ENCODE measurements around the gene KRT15. TPM values are rescaled to one million over a fixed set of nuclear protein-coding genes. Genes with fewer than 3 reads are reported as not detected.

KRT15 gene
- total RNA-seq, 2 experiments from 2014 or later = not detected

DNA sequence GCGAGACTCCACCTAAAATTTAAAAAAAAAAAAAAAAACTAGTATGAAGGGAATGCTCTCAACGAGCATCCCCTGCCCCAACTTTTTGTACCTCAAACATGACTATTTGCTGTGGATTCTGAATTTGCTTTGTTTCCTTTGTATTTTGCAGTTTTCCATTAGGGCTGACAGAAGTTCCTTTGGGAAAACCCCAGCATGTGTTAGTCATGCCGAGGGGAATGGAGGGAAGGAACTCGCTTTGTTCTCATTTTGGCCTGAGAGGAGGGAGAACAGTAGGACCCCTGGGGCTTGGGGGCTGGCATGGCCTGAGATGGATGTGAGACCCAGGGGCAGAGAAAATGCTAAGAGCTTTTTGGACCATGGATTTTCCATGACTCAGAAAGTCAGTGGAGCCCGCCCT lies 32.7 kb upstream of the KRT15 start:
- H3K4me3 ChIP-seq (ENCODE audit: low read depth, low read length, poor library complexity, severe bottlenecking) = no peak overlapping the region
- BruUV-seq (replicated peaks) = no TSS peak

DNA sequence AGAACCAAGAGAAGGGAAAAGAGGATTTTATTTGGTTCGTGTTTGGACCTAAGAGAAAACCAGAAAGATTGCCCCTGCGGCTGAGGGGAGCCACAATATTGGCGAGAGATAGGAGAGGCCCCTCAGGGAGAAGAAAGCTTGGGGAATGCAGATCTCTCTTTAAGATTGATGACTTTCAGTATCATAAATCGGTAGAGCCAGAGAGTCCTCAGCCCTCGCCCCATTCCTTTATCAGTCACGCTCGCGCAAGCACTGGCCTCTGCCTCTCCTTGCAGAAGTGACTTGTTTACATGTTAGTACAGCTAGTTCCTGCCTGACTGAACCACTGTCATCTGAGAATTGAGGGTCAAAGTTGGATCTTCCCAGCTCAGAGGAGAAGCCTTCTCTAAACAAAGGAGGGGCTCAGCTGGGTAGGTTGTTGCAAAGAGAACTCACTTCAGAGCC lies 30.9 kb upstream of the KRT15 start:
- ChIA-PET POLR2A (interaction anchor here (0.6 to 0.7 kb wide), 2 partner anchors 99 to 698 kb away, joined by 5 to 6 read pairs; no protein-coding TSS in a partner anchor), CTCF (ENCODE audit: unreplicated experiment) (interaction anchor here (0.7 to 2.4 kb wide), 4 partner anchors 9 to 321 kb away, joined by 3 to 9 read pairs (median 4); no protein-coding TSS in a partner anchor)

More for the DNA sequence above, 32.7 kb upstream of the KRT15 start:
- H3K4me1 ChIP-seq (ENCODE audit: insufficient read depth, low read length, poor library complexity, severe bottlenecking) = no peaks in the 10 kb centered on the region
- TF ChIP-seq EZH2phosphoT487 (IDR thresholded peaks at IDR 0.05; ENCODE audit: borderline replicate concordance, low read depth, low read length) = no peak
- TF ChIP-seq, protein P1, sequence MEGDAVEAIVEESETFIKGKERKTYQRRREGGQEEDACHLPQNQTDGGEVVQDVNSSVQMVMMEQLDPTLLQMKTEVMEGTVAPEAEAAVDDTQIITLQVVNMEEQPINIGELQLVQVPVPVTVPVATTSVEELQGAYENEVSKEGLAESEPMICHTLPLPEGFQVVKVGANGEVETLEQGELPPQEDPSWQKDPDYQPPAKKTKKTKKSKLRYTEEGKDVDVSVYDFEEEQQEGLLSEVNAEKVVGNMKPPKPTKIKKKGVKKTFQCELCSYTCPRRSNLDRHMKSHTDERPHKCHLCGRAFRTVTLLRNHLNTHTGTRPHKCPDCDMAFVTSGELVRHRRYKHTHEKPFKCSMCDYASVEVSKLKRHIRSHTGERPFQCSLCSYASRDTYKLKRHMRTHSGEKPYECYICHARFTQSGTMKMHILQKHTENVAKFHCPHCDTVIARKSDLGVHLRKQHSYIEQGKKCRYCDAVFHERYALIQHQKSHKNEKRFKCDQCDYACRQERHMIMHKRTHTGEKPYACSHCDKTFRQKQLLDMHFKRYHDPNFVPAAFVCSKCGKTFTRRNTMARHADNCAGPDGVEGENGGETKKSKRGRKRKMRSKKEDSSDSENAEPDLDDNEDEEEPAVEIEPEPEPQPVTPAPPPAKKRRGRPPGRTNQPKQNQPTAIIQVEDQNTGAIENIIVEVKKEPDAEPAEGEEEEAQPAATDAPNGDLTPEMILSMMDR (conservative IDR thresholded peaks at IDR 0.05; ENCODE audit: low read length) = no peak
- CTCF ChIA-PET (ENCODE audit: unreplicated experiment) = no interaction called here
- H3K4me2 ChIP-seq (ENCODE audit: low read length) = no peak overlapping the region
- H2AFZ ChIP-seq (ENCODE audit: low read length) = no peak overlapping the region
- no peaks in the 10 kb centered on the region for H3K9me2 ChIP-seq (ENCODE audit: insufficient read depth, low read length)
- no peaks in the 10 kb centered on the region for H3K9me3 ChIP-seq (ENCODE audit: low read length)
- no peak for DNase-seq (ENCODE audit: low spot score)
- intact Hi-C loops (cut with micrococcal nuclease; ENCODE audit: unreplicated experiment) = no loop called here
- POLR2A ChIA-PET = no interaction called here
- no peaks in the 10 kb centered on the region for H3K36me3 ChIP-seq (ENCODE audit: insufficient read depth, low read length)
- no peak overlapping the region for H3K27ac ChIP-seq (ENCODE audit: low read depth, low read length, poor library complexity, severe bottlenecking)
- no peaks in the 10 kb centered on the region for H4K20me1 ChIP-seq (ENCODE audit: insufficient read depth, low read length)
- H3K79me2 ChIP-seq (ENCODE audit: insufficient read depth, low read depth, low read length) = no peaks in the 10 kb centered on the region

More for the DNA sequence above, 30.9 kb upstream of the KRT15 start:
- Histone ChIP-seq H3K4me1 (ENCODE audit: insufficient read depth, low read length, poor library complexity, severe bottlenecking) (no peaks in the 10 kb centered on the region), H3K9me3 (ENCODE audit: low read length) (no peaks in the 10 kb centered on the region), H3K79me2 (ENCODE audit: insufficient read depth, low read depth, low read length) (no peaks in the 10 kb centered on the region), H3K4me2 (ENCODE audit: low read length) (no peak overlapping the region), H2AFZ (ENCODE audit: low read length) (no peak overlapping the region), H3K36me3 (ENCODE audit: insufficient read depth, low read length) (no peaks in the 10 kb centered on the region), H3K4me3 (ENCODE audit: low read depth, low read length, poor library complexity, severe bottlenecking) (no peak overlapping the region), H3K9me2 (ENCODE audit: insufficient read depth, low read length) (no peaks in the 10 kb centered on the region), H3K27ac (ENCODE audit: low read depth, low read length, poor library complexity, severe bottlenecking) (no peak overlapping the region), H4K20me1 (ENCODE audit: insufficient read depth, low read length) (no peaks in the 10 kb centered on the region)
- BruUV-seq (replicated peaks) = no TSS peak
- DNase-seq (ENCODE audit: low spot score) = no peak
- intact Hi-C loops (cut with micrococcal nuclease; ENCODE audit: unreplicated experiment) = loop anchor here (1.0 to 2.0 kb wide), 3 partner anchors 99 to 641 kb away; no protein-coding TSS in a partner anchor
- TF ChIP-seq, protein P1 (conservative IDR thresholded peaks at IDR 0.05; ENCODE audit: low read length) = no peak; the same call in 1 of the 2 replicates
- no peak for TF ChIP-seq EZH2phosphoT487 (IDR thresholded peaks at IDR 0.05; ENCODE audit: borderline replicate concordance, low read depth, low read length)

All from OCI-LY7 (cell line).